Naive thymus-derived CD8-positive, alpha-beta T cell (primary cell): ENCODE data around the gene CYTH1. TPM values are rescaled to one million over a fixed set of nuclear protein-coding genes. Genes with fewer than 3 reads are reported as not detected.

Source experiments
- ATAC-seq, 2 donors: fragments of 150-1000 bp; cut with Tn5 transposase in 1 of 2; sonication (Bioruptor Pico), chemical (Tn5 transposase) in 1 of 2; 1 replicate in 1 of 2; 2 replicates in 1 of 2; pipeline ENCODE4 v1.10.0; 2021; ENCODE audit warnings: mild to moderate bottlenecking in 2 of 2, moderate library complexity in 2 of 2
- POLR2A ChIA-PET: fragments of 350-600 bp; sonication (Branson Sonifier 250); formaldehyde crosslinking; loops from one replicate; lab custom pipeline; 2021; ENCODE audit warnings: antibody characterized with exemption; lab: Charles Lee
- DNase-seq, 10 donors: peaks; one replicate each; pipeline versions ENCODE4 v3.0.0 to v3.0.0-alpha.2; 2020 to 2022
- H3K27ac Mint-ChIP-seq, 10 donors: one replicate each; pipeline ENCODE4 v1.8.0; 2020 to 2022; ENCODE audit warnings: mild to moderate bottlenecking in 10 of 10, mixed read lengths in 10 of 10, moderate library complexity in 4 of 10, inconsistent platforms in 1 of 10
- H3K27me3 Mint-ChIP-seq, 5 donors: one replicate each; pipeline ENCODE4 v1.8.0; 2021 to 2022; ENCODE audit warnings: mixed read lengths in 5 of 5
- H3K36me3 Mint-ChIP-seq, 3 donors: one replicate each; pipeline ENCODE4 v1.8.0; 2020 to 2022; ENCODE audit warnings: mixed read lengths in 3 of 3, mild to moderate bottlenecking in 2 of 3, inconsistent platforms in 1 of 3
- H3K4me1 Mint-ChIP-seq, 4 donors: one replicate each; pipeline ENCODE4 v1.8.0; 2021 to 2022; ENCODE audit warnings: mixed read lengths in 4 of 4
- H3K4me3 Mint-ChIP-seq, 10 donors: one replicate each; pipeline ENCODE4 v1.8.0; 2020 to 2022; ENCODE audit warnings: mild to moderate bottlenecking in 10 of 10, mixed read lengths in 10 of 10, moderate library complexity in 6 of 10, inconsistent platforms in 1 of 10
- H3K9me3 Mint-ChIP-seq, 9 donors: one replicate each; pipeline ENCODE4 v1.8.0; 2020 to 2022; ENCODE audit warnings: mixed read lengths in 9 of 9, mild to moderate bottlenecking in 3 of 9, inconsistent platforms in 1 of 9, moderate library complexity in 1 of 9
- polyA plus RNA-seq, 3 donors: library from polyadenylated mRNA; unstranded; fragments of 300-500 nt; fragmentation: Illumina TruSeq; gene quantifications; one replicate each; pipeline ENCODE4 v1.2.3, GENCODE V29; 2021
- total RNA-seq, 8 experiments: library from RNA in 2 of 8; stranded (reverse) in 2 of 8; gene quantifications; one replicate each; pipeline ENCODE4 v1.2.3 and lab custom pipeline; 2021 to 2026

The CYTH1 gene
- total and polyA plus RNA-seq, 5 experiments from 2014 or later = 220 to 423 (median 320) TPM

DNA sequence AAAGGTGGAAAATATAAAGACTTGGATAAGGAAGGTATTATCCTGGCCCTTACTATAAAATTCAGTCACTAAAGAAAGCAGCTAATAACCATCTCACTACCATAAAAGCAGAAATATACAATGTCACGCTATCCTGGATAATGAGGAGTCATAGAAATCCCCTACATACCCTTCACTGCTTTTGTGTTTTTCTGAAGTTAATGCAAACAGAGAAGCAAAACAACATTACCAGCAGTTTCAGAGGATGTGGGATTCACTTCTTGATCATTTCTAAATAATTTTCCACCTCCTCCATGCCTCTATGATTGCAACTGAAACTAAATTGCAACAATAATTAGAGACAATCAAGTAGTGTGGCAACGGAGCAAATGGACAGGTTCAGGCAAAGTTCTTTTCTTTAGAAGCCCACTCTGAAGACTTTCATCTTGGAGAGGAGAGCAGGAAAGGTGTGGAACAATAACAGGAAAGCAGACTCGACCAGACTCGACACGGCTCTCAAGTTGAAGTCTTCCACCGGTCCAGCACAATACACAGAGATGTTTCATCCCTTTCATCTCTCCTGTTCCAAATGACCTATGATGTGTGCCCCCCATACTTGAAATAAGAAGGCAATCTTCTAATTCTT is 10.2 kb downstream of the CYTH1 start:
- no peaks in the 10 kb centered on the region for H3K27me3 Mint-ChIP-seq
- H3K27ac Mint-ChIP-seq = peak overlapping the region in 8 of 10 donors; percentile 86 to 99 (median 94)
- POLR2A ChIA-PET = interaction anchor here (0.7 to 19.8 kb wide), 7 partner anchors 10 to 57 kb away, joined by 3 to 188 read pairs (median 7); partner anchors contain the start of gene CYTH1
- no peaks in the 10 kb centered on the region for H3K9me3 Mint-ChIP-seq
- ATAC-seq (peak; percentile 18 to 26), DNase-seq (no peak)
- H3K4me1 Mint-ChIP-seq = peaks cover 23 to 53% (median 47%) of the 10 kb centered on the region in 4 donors
- peak overlapping the region; percentile 62 to 85 (median 80) for H3K4me3 Mint-ChIP-seq
- peaks cover 0 to 19% (median 4%) of the 10 kb centered on the region in 3 donors for H3K36me3 Mint-ChIP-seq

DNA sequence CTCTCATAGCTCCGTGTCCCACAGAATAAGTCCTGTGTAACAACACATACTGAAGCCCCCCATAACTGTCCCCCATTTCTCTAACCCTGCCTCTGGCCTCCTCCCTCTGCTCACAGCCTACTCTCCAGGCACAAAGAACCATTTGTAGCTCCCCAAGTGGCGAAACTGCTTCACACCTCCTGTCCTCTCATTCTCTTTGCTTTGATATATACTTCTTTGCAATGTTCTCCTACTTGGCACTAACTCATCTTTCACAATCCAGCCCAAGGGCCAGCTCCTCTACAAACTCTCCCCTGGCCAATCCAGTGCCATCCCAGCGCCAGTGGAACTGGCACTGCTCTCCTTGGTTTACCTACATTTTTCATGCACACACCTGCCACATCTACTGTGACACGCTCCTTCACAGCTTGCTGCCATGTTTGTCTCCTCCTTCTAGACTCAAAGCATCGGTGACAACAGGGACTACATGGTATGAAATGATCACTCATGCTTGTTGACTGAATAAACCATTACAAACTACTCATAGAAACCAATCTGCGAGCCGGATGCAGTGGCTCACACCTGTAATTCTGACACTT is 12.8 kb downstream of the CYTH1 start:
- DNase-seq (peak in 1 of 10 donors; percentile 45), ATAC-seq (peak; percentile 18 to 66)
- no peak overlapping the region for H3K27ac Mint-ChIP-seq
- peaks cover 23 to 42% (median 35%) of the 10 kb centered on the region in 4 donors for H3K4me1 Mint-ChIP-seq
- POLR2A ChIA-PET = interaction anchor here (0.7 to 19.8 kb wide), 11 partner anchors 10 to 61 kb away, joined by 3 to 188 read pairs (median 6); partner anchors contain the start of gene CYTH1
- no peak overlapping the region for H3K4me3 Mint-ChIP-seq
- H3K9me3 Mint-ChIP-seq = no peaks in the 10 kb centered on the region
- peaks cover 0 to 17% (median 4%) of the 10 kb centered on the region in 3 donors for H3K36me3 Mint-ChIP-seq
- H3K27me3 Mint-ChIP-seq = no peaks in the 10 kb centered on the region

DNA sequence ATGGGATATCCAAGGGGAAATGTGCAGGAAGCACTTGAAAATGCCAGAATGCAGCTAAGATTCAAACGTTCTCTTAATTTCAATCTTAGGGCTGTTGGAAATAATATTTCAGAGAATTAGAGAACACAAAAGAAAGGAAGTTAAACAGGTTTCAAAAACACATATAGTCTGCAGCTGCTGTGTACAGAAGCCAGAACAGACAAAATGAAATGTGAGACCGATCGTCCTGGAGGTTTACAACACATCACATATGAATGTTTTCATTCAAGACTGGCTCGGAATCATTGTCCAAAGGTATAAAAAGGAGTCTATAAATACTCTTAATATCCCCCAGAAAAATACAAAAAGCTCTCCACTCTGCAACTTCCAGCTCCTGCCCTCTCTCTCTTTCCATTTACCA is 14.3 kb downstream of the CYTH1 start:
- peaks cover 26 to 43% (median 38%) of the 10 kb centered on the region in 4 donors for H3K4me1 Mint-ChIP-seq
- no peak for DNase-seq
- no peak for ATAC-seq
- no peaks in the 10 kb centered on the region for H3K27me3 Mint-ChIP-seq
- peaks cover 0 to 17% (median 4%) of the 10 kb centered on the region in 3 donors for H3K36me3 Mint-ChIP-seq
- no peak overlapping the region for H3K4me3 Mint-ChIP-seq
- POLR2A ChIA-PET = interaction anchor here (0.6 to 19.8 kb wide), 3 partner anchors 14 to 78 kb away, joined by 7 to 188 read pairs (median 9); partner anchors contain the start of gene CYTH1
- no peak overlapping the region for H3K27ac Mint-ChIP-seq
- H3K9me3 Mint-ChIP-seq = no peaks in the 10 kb centered on the region

DNA sequence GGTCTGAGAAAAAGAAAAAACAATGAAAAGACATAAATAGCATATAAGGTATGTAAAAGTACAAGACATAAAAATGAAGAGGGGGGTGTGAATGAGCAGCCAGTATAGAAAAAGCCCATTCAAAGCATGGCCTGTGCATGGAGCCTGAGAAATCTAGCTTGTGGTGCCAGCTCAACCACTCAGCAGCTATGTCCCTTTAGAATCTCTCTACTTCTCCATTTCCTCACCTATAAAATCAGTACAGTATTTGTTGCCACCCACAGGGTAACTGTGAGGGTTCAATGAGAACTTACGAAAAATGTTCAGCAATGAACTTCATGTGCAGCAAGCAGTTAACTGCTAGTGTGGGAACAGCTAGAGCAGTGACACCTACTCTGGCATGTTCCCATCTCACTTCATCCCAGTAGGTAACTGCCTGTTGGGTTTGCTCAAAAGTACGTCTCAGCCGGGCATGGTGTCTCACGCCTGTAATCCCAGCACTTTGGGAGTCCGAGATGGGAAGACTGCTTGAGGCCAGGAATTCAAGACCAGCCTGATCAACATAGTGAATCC is 15.3 kb downstream of the CYTH1 start:
- peaks cover 0 to 11% (median 4%) of the 10 kb centered on the region in 3 donors for H3K36me3 Mint-ChIP-seq
- POLR2A ChIA-PET = interaction anchor here (0.6 to 19.8 kb wide), 6 partner anchors 9 to 428 kb away, joined by 3 to 188 read pairs (median 4); partner anchors contain the start of gene CYTH1
- DNase-seq = no peak
- peaks cover 0 to 7% (median 0%) of the 10 kb centered on the region in 9 donors for H3K9me3 Mint-ChIP-seq
- no peaks in the 10 kb centered on the region for H3K27me3 Mint-ChIP-seq
- peak; percentile 38 to 54 for ATAC-seq
- H3K4me1 Mint-ChIP-seq = peaks cover 27 to 43% (median 38%) of the 10 kb centered on the region in 4 donors
- H3K27ac Mint-ChIP-seq = no peak overlapping the region
- H3K4me3 Mint-ChIP-seq = no peak overlapping the region

DNA sequence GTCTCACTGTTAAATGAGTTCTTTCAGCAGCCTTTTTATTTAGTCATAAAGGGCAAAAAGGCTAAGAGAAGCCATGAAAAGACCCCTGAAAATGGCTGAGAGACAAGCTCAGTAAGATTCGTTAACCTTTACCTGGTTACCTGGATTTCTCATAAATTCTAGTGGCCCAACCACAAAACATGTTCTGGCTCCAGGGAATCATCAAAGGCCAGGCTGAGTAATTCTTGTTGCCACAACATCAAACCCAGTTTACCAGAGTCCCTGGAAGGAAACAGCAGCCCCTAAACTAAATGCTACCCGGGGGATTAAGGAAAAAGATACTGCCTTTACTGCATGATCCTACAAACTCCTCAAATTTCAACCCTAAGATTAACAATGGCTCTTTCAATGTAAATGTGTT is 15.8 kb downstream of the CYTH1 start:
- Mint-ChIP-seq H3K4me1 (peaks cover 24 to 43% (median 39%) of the 10 kb centered on the region in 4 donors), H3K9me3 (peaks cover 0 to 7% (median 0%) of the 10 kb centered on the region in 9 donors), H3K36me3 (peaks cover 0 to 6% (median 2%) of the 10 kb centered on the region in 3 donors), H3K27me3 (no peaks in the 10 kb centered on the region), H3K4me3 (no peak overlapping the region), H3K27ac (no peak overlapping the region)
- POLR2A ChIA-PET = interaction anchor here (0.7 to 19.8 kb wide), 8 partner anchors 9 to 53 kb away, joined by 3 to 188 read pairs (median 4); partner anchors contain the start of gene CYTH1
- no peak for DNase-seq
- no peak for ATAC-seq

DNA sequence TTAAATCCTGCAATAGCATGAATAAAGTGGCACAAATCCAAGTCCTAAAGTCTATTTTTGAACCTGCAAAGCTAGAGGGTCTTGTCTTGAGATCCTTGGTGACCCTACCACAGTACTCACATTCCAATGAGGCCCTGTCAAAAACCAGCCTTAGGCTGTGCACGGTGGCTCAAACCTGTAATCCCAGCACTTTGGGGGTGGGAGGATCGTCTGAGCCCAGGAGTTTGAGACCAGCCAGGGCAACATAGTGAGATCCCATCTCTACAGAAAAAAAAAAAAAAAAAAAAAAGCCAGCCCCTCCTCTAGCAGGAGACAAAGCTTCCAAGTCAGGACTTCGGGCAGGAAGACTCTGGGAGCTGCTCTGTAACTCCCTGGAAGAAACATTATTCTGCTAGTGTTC is 16.3 kb downstream of the CYTH1 start:
- POLR2A ChIA-PET = interaction anchor here (0.7 to 19.8 kb wide), 6 partner anchors 16 to 52 kb away, joined by 3 to 188 read pairs (median 5); partner anchors contain the start of gene CYTH1
- peaks cover 25 to 44% (median 40%) of the 10 kb centered on the region in 4 donors for H3K4me1 Mint-ChIP-seq

DNA sequence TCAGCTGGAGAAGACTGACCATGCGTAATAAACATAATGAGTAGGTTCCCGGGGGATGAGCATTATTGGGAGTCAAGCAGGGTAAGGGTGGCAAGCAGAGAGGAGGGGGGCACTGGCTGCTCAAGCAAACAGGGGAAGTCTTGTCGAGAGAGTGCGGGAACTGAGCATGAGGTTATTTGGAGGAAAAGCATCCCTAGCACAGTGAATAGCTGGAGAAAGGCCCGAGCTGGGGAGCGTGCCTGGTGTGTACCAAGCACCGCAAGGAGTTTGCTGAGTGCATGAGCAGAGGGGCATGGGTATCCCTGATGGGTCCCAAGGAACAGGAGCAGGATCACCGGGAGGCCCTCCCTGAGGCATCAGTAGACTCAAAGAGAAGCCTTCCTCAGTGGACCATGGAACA is 17.2 kb downstream of the CYTH1 start:
- H3K4me1 Mint-ChIP-seq = peaks cover 22 to 48% (median 44%) of the 10 kb centered on the region in 4 donors
- ATAC-seq (no peak), DNase-seq (no peak)
- peak overlapping the region in 9 of 10 donors; percentile 34 to 84 (median 71) for H3K4me3 Mint-ChIP-seq
- peaks cover 0 to 2% (median 0%) of the 10 kb centered on the region in 3 donors for H3K36me3 Mint-ChIP-seq
- peak overlapping the region in 8 of 10 donors; percentile 81 to 96 (median 88) for H3K27ac Mint-ChIP-seq
- H3K27me3 Mint-ChIP-seq = no peaks in the 10 kb centered on the region
- POLR2A ChIA-PET = interaction anchor here (1.2 to 19.8 kb wide), 2 partner anchors 17 to 25 kb away, joined by 4 to 188 read pairs; partner anchors contain the start of gene CYTH1
- H3K9me3 Mint-ChIP-seq = peaks cover 0 to 7% (median 0%) of the 10 kb centered on the region in 9 donors

More for the DNA sequence above, 16.3 kb downstream of the CYTH1 start:
- peak overlapping the region in 1 of 10 donors; percentile 90 for H3K27ac Mint-ChIP-seq
- ATAC-seq (no peak), DNase-seq (no peak)
- peaks cover 0 to 7% (median 0%) of the 10 kb centered on the region in 9 donors for H3K9me3 Mint-ChIP-seq
- no peaks in the 10 kb centered on the region for H3K27me3 Mint-ChIP-seq
- peak overlapping the region in 4 of 10 donors; percentile 20 to 62 (median 40) for H3K4me3 Mint-ChIP-seq
- H3K36me3 Mint-ChIP-seq = peaks cover 0 to 4% (median 2%) of the 10 kb centered on the region in 3 donors

DNA sequence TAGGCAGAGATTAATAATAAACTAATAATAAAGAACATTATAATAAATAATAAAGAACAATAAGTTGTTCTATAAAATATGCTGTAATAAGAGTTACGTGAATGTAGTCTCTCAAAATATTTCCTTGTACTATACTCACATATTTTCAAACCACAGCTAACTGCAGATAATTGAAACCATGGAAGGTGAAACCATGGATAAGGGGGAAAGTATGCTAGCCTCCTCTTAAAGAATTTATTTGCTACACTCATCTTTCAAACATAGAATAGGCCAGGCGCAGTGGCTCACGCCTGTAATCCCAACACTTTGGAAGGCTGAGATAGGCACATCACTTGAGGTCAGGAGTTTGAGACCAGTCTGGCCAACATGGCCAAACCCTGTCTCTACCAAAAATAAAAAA is 18.5 kb downstream of the CYTH1 start:
- POLR2A ChIA-PET = interaction anchor here (1.2 to 19.8 kb wide), 3 partner anchors 10 to 18 kb away, joined by 3 to 188 read pairs (median 7); partner anchors contain the start of gene CYTH1
- H3K4me3 Mint-ChIP-seq = peak overlapping the region in 8 of 10 donors; percentile 13 to 68 (median 54)
- no peaks in the 10 kb centered on the region for H3K27me3 Mint-ChIP-seq
- peaks cover 0 to 2% (median 0%) of the 10 kb centered on the region in 3 donors for H3K36me3 Mint-ChIP-seq
- H3K4me1 Mint-ChIP-seq = peaks cover 29 to 61% (median 57%) of the 10 kb centered on the region in 4 donors
- H3K27ac Mint-ChIP-seq = peak overlapping the region in 9 of 10 donors; percentile 68 to 93 (median 87)
- no peak for ATAC-seq
- DNase-seq = no peak
- peaks cover 0 to 7% (median 0%) of the 10 kb centered on the region in 9 donors for H3K9me3 Mint-ChIP-seq

DNA sequence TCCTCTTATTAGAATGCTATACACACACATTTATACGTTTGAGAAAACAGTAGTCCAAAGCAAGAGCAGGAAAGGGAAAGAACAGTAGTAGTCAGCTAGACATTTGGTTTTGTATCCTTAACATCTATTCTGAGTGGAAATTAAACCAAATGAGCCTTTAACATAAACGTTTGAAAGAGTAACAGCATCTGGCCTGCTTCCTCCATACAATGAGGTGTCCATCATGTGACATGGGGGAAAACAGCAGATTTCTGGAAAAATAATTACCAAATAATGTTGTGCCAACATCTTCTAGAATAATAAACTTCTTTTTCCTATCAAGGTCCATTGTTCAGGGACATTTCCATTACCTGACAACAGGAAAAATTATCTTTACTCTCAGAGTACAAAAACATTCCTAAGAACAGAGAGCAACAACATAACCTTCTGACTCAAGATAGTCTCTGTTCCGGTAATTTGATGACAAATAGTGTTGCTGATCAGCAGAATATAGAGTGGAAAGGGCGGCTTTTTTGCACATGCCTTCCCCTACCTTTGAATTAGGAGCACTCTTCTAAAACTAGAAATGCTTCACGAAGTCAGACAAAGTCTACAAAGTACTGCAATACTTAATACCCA is 20.2 kb downstream of the CYTH1 start:
- no peaks in the 10 kb centered on the region for H3K27me3 Mint-ChIP-seq
- H3K4me1 Mint-ChIP-seq = peaks cover 31 to 77% (median 73%) of the 10 kb centered on the region in 4 donors
- ATAC-seq (no peak), DNase-seq (no peak)
- POLR2A ChIA-PET = interaction anchor here (1.0 to 19.8 kb wide), 3 partner anchors 10 to 20 kb away, joined by 3 to 188 read pairs (median 54); partner anchors contain the start of gene CYTH1
- peak overlapping the region; percentile 70 to 93 (median 86) for H3K27ac Mint-ChIP-seq
- H3K4me3 Mint-ChIP-seq = peak overlapping the region in 9 of 10 donors; percentile 43 to 74 (median 57)
- peaks cover 0 to 2% (median 0%) of the 10 kb centered on the region in 3 donors for H3K36me3 Mint-ChIP-seq
- H3K9me3 Mint-ChIP-seq = peaks cover 0 to 7% (median 0%) of the 10 kb centered on the region in 9 donors

DNA sequence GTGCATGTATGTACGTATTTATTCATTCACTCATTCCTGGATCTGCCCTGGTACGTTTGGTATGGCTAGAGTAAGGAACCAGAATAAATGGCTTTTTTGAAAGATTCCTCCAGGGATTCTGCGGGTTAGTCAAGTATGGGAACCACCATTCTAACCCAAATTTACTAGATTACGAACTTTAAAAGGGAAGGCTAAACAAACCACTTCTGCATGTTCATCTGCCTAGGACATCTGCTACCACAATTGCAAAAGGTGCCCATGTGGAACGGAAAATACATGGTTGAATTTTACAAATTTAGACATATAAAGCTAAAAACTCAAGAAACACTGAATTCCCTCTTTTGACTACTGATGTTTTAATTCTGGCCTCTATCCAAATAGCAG is 22.1 kb downstream of the CYTH1 start:
- no peaks in the 10 kb centered on the region for H3K27me3 Mint-ChIP-seq
- H3K9me3 Mint-ChIP-seq = peaks cover 0 to 7% (median 0%) of the 10 kb centered on the region in 9 donors
- no peak for DNase-seq
- peaks cover 0 to 2% (median 2%) of the 10 kb centered on the region in 3 donors for H3K36me3 Mint-ChIP-seq
- peak overlapping the region; percentile 61 to 88 (median 79) for H3K4me3 Mint-ChIP-seq
- ATAC-seq = no peak
- POLR2A ChIA-PET = interaction anchor here (0.7 to 19.8 kb wide), 8 partner anchors 10 to 60 kb away, joined by 3 to 188 read pairs (median 16); partner anchors contain the start of gene CYTH1
- H3K4me1 Mint-ChIP-seq = peaks cover 31 to 93% (median 80%) of the 10 kb centered on the region in 4 donors
- peak overlapping the region; percentile 90 to 99 (median 98) for H3K27ac Mint-ChIP-seq

DNA sequence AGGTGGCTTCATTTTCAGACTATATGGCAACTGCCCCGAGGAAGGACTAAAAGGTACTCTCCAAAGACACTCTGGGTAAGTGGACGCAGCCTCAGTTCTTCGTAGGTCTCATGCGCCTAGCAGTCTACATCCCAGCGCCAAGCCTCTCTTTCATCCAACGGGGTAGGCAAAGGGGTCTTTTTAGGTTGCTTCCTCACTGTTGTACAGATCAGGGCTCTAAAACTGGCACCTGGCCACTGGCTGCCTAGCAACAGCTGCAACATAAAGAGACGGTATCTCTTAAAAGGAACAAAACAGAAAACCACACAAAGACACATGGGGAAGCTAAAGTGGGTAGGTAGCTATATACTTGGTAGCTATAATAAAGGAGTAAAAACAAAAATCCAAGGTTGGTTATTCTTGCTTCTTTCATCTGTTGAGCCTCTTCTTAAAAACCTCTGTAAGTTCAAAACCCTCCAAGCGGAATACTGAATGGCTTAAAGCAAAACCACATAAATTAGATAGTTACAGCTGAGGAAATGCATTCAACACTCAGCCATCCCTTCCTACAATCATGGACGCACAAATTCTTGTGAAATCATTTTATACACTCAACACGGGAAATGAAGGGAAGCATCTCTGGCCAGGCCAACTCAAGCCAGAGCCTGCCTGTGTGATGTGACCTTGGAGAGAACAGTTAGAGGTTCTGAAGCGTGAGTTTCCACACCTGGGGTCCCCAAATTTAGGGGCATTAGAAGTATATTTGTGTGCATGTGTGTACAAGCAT is 22.7 kb downstream of the CYTH1 start:
- peak overlapping the region; percentile 61 to 88 (median 79) for H3K4me3 Mint-ChIP-seq
- peak; percentile 68 to 97 (median 90) for DNase-seq
- peaks cover 0 to 2% (median 2%) of the 10 kb centered on the region in 3 donors for H3K36me3 Mint-ChIP-seq
- peaks cover 0 to 7% (median 0%) of the 10 kb centered on the region in 9 donors for H3K9me3 Mint-ChIP-seq
- peak; percentile 75 to 87 for ATAC-seq
- H3K27me3 Mint-ChIP-seq = no peaks in the 10 kb centered on the region
- POLR2A ChIA-PET = interaction anchor here (0.6 to 19.8 kb wide), 12 partner anchors 11 to 225 kb away, joined by 3 to 188 read pairs (median 8); partner anchors contain the start of gene CYTH1
- H3K4me1 Mint-ChIP-seq = peaks cover 26 to 90% (median 76%) of the 10 kb centered on the region in 4 donors
- peak overlapping the region; percentile 90 to 99 (median 98) for H3K27ac Mint-ChIP-seq
